Measurements from ENCODE around the gene SKI.

SKI gene

DNA sequence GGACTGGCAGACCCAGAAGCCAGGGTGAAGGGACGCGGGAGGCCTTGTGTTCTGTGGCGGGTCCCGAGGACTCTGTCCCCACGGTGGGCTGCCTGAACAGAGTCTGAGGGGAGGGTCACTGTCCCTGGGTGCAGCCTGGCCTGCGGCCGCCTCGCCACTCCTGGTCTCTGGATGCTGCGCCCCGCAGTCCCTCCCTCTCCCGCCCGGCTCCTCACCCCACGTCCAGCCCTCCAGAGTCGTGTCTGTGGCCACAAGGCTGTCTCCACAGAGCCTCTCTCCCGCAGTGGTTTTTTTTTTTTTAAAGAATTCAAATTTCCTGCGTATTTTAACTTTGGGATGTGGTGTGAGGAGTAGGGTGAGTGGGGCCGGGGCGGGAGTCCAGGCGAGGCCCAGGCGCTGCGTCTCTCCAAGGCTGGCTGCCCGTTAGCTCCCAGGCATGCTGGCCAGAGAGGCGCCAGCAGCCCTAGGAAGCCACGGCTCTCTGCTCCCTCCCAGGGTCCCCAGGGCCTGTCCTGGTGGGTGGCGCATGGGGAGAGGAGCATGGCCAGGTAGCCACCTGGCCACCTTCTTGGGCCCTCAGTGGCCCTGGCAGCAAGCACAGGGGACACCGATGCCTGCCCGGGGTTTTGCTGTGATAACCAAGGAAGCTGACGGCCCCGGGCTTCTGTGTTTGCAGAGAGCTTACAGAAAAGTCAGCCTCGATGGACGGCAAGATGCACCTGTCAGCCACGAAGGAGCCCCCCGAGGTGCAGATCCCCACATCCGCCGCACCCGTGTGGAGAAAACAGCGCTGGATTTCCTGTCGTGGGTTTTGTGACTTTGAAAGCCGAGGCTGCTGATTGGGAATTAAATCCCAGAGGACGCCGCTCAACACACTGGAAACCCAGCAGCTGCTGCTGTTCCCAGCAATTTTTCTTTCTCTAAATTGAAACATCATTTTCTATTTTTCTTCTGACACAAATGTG lies 90.5 kb downstream of the SKI start:
- ChIA-PET CTCF (no interaction called here), POLR2A (no interaction called here)
- DNase-seq (ENCODE audit: extremely low spot score), result no peak
- TF ChIP-seq ELF4 (IDR thresholded peaks at IDR 0.05) (no peak), ZNF384 (IDR thresholded peaks at IDR 0.05) (no peak), CTBP1 (IDR thresholded peaks at IDR 0.05; ENCODE audit: borderline replicate concordance) (no peak), SUZ12 (IDR thresholded peaks at IDR 0.05) (no peak), HDGF (IDR thresholded peaks at IDR 0.05; ENCODE audit: borderline replicate concordance) (no peak), LEF1 (IDR thresholded peaks at IDR 0.05; ENCODE audit: borderline replicate concordance) (no peak), NFRKB (IDR thresholded peaks at IDR 0.05) (no peak), FOXK2 (IDR thresholded peaks at IDR 0.05) (no peak), BHLHE40 (IDR thresholded peaks at IDR 0.05; ENCODE audit: borderline replicate concordance) (no peak), TARDBP (IDR thresholded peaks at IDR 0.05) (no peak), SP1 (IDR thresholded peaks at IDR 0.05) (no peak)

DNA sequence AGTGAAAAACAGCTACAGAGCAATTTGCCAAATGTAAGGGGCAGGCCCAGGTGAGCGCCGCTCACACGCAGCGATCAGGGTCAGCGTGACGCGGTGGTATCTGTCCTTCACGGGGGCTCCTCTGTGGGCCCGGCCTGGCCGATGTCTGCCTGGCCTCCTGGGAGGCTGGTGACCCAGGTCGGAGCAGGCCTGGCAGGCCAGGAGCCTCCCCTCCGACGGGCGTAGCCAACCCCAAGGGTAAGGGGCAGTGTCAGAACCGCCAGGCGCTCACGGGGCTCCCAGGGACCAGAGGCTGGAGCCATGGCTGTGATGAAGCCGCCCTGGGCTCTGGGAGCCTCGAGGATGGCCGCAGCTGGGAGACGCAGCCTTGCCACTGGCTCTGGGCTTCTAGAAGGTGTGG lies 91.2 kb downstream of the SKI start:
- ChIA-PET POLR2A (no interaction called here), CTCF (no interaction called here)
- no peak for DNase-seq (ENCODE audit: extremely low spot score)
- TF ChIP-seq, protein P1, sequence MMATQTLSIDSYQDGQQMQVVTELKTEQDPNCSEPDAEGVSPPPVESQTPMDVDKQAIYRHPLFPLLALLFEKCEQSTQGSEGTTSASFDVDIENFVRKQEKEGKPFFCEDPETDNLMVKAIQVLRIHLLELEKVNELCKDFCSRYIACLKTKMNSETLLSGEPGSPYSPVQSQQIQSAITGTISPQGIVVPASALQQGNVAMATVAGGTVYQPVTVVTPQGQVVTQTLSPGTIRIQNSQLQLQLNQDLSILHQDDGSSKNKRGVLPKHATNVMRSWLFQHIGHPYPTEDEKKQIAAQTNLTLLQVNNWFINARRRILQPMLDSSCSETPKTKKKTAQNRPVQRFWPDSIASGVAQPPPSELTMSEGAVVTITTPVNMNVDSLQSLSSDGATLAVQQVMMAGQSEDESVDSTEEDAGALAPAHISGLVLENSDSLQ (IDR thresholded peaks at IDR 0.05), result no peak
- TF ChIP-seq L3MBTL2 (conservative IDR thresholded peaks at IDR 0.05) (no peak), ARNT (IDR thresholded peaks at IDR 0.05) (no peak), BHLHE40 (IDR thresholded peaks at IDR 0.05; ENCODE audit: borderline replicate concordance) (no peak), CTBP1 (IDR thresholded peaks at IDR 0.05; ENCODE audit: borderline replicate concordance) (no peak), FOXA1 (IDR thresholded peaks at IDR 0.05) (no peak), LEF1 (IDR thresholded peaks at IDR 0.05; ENCODE audit: borderline replicate concordance) (no peak), HDGF (IDR thresholded peaks at IDR 0.05; ENCODE audit: borderline replicate concordance) (no peak), ELF4 (IDR thresholded peaks at IDR 0.05) (no peak), SP1 (IDR thresholded peaks at IDR 0.05) (no peak), SUZ12 (IDR thresholded peaks at IDR 0.05) (no peak), ZNF384 (IDR thresholded peaks at IDR 0.05) (no peak), FOXM1 (IDR thresholded peaks at IDR 0.05; ENCODE audit: borderline replicate concordance) (no peak), NFRKB (IDR thresholded peaks at IDR 0.05) (no peak), TARDBP (IDR thresholded peaks at IDR 0.05) (no peak), FOXK2 (IDR thresholded peaks at IDR 0.05) (no peak)

DNA sequence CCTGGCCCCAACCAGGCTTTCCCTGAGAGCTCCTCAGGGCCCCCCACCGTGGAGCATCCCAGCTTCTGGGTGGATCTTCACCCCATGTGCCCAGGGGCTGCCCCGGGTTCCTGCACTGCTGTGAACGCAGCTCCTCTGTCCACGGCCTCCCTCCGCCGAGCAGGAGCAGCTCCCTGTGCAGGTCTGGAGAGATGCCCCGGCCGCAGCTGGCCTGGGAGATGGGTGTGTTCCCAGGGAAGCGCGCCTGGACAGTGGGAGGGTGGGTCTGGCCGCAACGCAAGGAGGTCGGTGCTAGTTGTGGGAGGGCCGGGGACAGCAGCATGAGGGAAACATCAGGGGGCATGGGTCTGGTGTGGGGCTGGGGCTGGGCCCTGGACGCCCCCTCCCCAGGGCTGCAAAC lies 91.9 kb downstream of the SKI start:
- no peak for DNase-seq (ENCODE audit: extremely low spot score)
- ChIA-PET CTCF (no interaction called here), POLR2A (no interaction called here)
- TF ChIP-seq NFRKB (IDR thresholded peaks at IDR 0.05), result no peak
- TF ChIP-seq TARDBP (IDR thresholded peaks at IDR 0.05), result no peak
- no peak for TF ChIP-seq FOXA1 (IDR thresholded peaks at IDR 0.05)
- no peak for TF ChIP-seq ZNF384 (IDR thresholded peaks at IDR 0.05)
- TF ChIP-seq L3MBTL2 (conservative IDR thresholded peaks at IDR 0.05), result no peak
- no peak for TF ChIP-seq FOXM1 (IDR thresholded peaks at IDR 0.05; ENCODE audit: borderline replicate concordance)
- no peak for TF ChIP-seq LEF1 (IDR thresholded peaks at IDR 0.05; ENCODE audit: borderline replicate concordance)
- no peak for TF ChIP-seq FOXK2 (IDR thresholded peaks at IDR 0.05)
- TF ChIP-seq SUZ12 (IDR thresholded peaks at IDR 0.05), result no peak
- TF ChIP-seq, protein P1 (IDR thresholded peaks at IDR 0.05), result no peak
- TF ChIP-seq CTBP1 (IDR thresholded peaks at IDR 0.05; ENCODE audit: borderline replicate concordance), result no peak
- TF ChIP-seq BHLHE40 (IDR thresholded peaks at IDR 0.05; ENCODE audit: borderline replicate concordance), result no peak
- TF ChIP-seq ELF4 (IDR thresholded peaks at IDR 0.05), result no peak
- TF ChIP-seq SP1 (IDR thresholded peaks at IDR 0.05), result no peak
- no peak for TF ChIP-seq HDGF (IDR thresholded peaks at IDR 0.05; ENCODE audit: borderline replicate concordance)
- TF ChIP-seq ARNT (IDR thresholded peaks at IDR 0.05), result no peak

DNA sequence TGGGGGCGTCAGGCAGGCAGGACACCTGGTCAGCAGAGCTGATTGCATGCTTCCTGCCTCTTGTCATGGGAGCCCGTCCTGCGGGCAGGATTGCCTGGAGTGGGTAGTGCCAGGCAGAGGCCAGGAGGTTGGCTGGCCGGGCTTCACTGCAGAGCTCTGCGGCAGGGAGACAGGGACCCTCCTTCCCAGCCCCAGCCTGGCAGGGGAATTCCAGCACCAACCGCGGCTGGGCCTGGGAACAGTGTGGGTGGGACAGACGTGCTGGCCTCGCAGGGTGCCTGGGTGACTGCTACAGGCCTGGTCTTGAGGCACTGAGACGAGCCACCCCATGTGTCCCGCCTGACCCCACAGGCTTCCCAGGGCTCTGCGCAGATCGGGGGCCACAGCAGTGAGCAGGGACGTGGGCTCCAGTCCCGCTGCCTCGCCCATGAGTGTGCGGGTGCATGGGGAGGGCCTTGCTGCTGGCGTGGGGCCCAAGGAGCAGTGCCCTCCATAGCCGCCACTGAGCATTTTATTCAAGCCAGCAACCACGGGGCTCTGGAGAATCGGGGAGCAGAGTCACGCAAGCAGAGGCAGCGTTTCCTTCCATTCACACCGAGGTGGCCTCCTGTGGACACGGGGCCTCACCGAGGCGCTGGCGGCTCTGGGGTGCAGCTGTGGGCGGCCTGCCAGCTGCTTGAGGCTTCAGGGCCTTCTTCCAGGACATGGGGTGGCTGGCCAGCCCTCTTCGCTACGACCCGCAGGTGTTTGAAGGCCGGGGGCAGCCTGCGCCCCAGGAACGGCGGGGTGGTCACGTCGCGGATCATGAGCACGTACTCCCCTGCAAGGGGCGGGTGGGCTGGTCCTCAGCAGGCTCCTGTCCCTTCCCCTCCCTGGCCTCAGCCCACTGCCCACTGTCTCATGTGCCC lies 92.9 kb downstream of the SKI start:
- CTCF ChIA-PET, result no interaction called here
- DNase-seq (ENCODE audit: extremely low spot score), result no peak

More for the DNA sequence above, 92.9 kb downstream of the SKI start:
- TF ChIP-seq NFRKB (IDR thresholded peaks at IDR 0.05) (no peak), HDGF (IDR thresholded peaks at IDR 0.05; ENCODE audit: borderline replicate concordance) (no peak), ARNT (IDR thresholded peaks at IDR 0.05) (no peak), TARDBP (IDR thresholded peaks at IDR 0.05) (no peak), CTBP1 (IDR thresholded peaks at IDR 0.05; ENCODE audit: borderline replicate concordance) (no peak), ZNF384 (IDR thresholded peaks at IDR 0.05) (no peak), BHLHE40 (IDR thresholded peaks at IDR 0.05; ENCODE audit: borderline replicate concordance) (no peak), L3MBTL2 (conservative IDR thresholded peaks at IDR 0.05) (no peak), SUZ12 (IDR thresholded peaks at IDR 0.05) (no peak), SP1 (IDR thresholded peaks at IDR 0.05) (no peak)
- TF ChIP-seq, protein P1 (IDR thresholded peaks at IDR 0.05), result no peak
- POLR2A ChIA-PET, result no interaction called here
